Endothelial cell (in vitro differentiated cells): ENCODE data around the gene ADAR. TPM values are rescaled to one million over a fixed set of nuclear protein-coding genes. Genes with fewer than 3 reads are reported as not detected.

Experiments used
- DNase-seq: peaks from one replicate; pipeline ENCODE4 v3.0.0; 2021; ENCODE audit warnings: low spot score
- H3K27ac Mint-ChIP-seq: one replicate; pipeline ENCODE4 v1.8.0; 2021; ENCODE audit warnings: mixed read lengths, inconsistent platforms; ENCODE audit not compliant: unreplicated experiment
- H3K27me3 Mint-ChIP-seq: one replicate; pipeline ENCODE4 v1.8.0; 2021; ENCODE audit warnings: mild to moderate bottlenecking, moderate library complexity, mixed read lengths, inconsistent platforms; ENCODE audit not compliant: unreplicated experiment
- H3K36me3 Mint-ChIP-seq: one replicate; pipeline ENCODE4 v1.8.0; 2021; ENCODE audit warnings: mild to moderate bottlenecking, low read depth, mixed read lengths, inconsistent platforms; ENCODE audit not compliant: unreplicated experiment
- H3K4me1 Mint-ChIP-seq: one replicate; pipeline ENCODE4 v1.8.0; 2021; ENCODE audit warnings: mild to moderate bottlenecking, mixed read lengths, inconsistent platforms; ENCODE audit not compliant: unreplicated experiment
- H3K4me3 Mint-ChIP-seq: one replicate; pipeline ENCODE4 v1.8.0; 2021; ENCODE audit warnings: mild to moderate bottlenecking, mixed read lengths, inconsistent platforms; ENCODE audit not compliant: unreplicated experiment
- H3K9me3 Mint-ChIP-seq: one replicate; pipeline ENCODE4 v1.8.0; 2021; ENCODE audit warnings: mixed read lengths, inconsistent platforms; ENCODE audit not compliant: unreplicated experiment
- total RNA-seq: library from RNA; stranded (reverse); fragmentation: NEBNext Ultra II Directional; extraction: Animal tissue kit (Norgen Biotek cat#: 25700); gene quantifications from one replicate; pipeline ENCODE4 v1.2.1, GENCODE V29; 2021; ENCODE audit not compliant: unreplicated experiment
- TF ChIP-seq, protein P1 (sequence below): fragments of 200-600 bp; sonication (generic); IDR thresholded peaks from one replicate; pipeline ENCODE4 v1.5.0; 2021; ENCODE audit warnings: antibody characterized with exemption; ENCODE audit not compliant: unreplicated experiment

ADAR gene
- total RNA-seq, 1 donor from 2014 or later, result 156 TPM

- H3K27me3 Mint-ChIP-seq, result peaks cover 4% of the 10 kb centered on the region
- TF ChIP-seq, protein P1, sequence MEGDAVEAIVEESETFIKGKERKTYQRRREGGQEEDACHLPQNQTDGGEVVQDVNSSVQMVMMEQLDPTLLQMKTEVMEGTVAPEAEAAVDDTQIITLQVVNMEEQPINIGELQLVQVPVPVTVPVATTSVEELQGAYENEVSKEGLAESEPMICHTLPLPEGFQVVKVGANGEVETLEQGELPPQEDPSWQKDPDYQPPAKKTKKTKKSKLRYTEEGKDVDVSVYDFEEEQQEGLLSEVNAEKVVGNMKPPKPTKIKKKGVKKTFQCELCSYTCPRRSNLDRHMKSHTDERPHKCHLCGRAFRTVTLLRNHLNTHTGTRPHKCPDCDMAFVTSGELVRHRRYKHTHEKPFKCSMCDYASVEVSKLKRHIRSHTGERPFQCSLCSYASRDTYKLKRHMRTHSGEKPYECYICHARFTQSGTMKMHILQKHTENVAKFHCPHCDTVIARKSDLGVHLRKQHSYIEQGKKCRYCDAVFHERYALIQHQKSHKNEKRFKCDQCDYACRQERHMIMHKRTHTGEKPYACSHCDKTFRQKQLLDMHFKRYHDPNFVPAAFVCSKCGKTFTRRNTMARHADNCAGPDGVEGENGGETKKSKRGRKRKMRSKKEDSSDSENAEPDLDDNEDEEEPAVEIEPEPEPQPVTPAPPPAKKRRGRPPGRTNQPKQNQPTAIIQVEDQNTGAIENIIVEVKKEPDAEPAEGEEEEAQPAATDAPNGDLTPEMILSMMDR, result no peak
- no peaks in the 10 kb centered on the region for H3K9me3 Mint-ChIP-seq
- H3K36me3 Mint-ChIP-seq, result no peaks in the 10 kb centered on the region
- no peak for DNase-seq
- peak overlapping the region; percentile 91 for H3K27ac Mint-ChIP-seq
- H3K4me3 Mint-ChIP-seq, result peak overlapping the region; percentile 99
- H3K4me1 Mint-ChIP-seq, result peaks cover 30% of the 10 kb centered on the region
Observed at GRCh38 chr1:154609398-154610380, 1.7 kb upstream of the ADAR start.

GRCh38 chr1:154608397-154609270 is 648 bp upstream of the ADAR start:
- peaks cover 6% of the 10 kb centered on the region for H3K27me3 Mint-ChIP-seq

DNA sequence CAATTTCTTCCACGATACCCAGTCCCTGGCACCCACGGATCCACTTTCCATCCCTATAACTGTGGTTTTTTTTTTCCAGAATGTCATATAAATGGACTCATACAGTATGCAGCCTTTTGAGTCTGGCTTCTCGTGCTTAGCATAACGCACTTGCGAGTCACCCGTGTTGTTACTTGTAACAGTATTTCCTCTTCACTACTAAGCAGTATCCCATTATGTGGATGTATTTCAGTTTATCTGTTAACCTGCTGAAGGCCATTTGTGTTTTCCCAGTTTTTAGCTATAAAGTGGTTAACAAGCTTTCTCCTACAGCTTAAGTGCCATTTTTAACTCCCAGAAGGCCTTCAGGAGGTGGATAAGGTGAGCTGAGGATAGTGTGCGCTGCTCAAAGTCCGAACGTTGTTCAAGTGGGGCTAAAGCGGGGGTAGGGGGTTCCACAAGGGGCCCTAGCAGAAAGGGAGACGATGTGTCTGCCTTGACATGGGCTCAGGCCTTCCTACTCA is 829 bp downstream of the ADAR start:
- no peak for DNase-seq
- H3K27ac Mint-ChIP-seq, result peak overlapping the region; percentile 99
- TF ChIP-seq, protein P1, result no peak
- peak overlapping the region; percentile 99 for H3K4me3 Mint-ChIP-seq
- H3K27me3 Mint-ChIP-seq, result peaks cover 6% of the 10 kb centered on the region
- peaks cover 47% of the 10 kb centered on the region for H3K4me1 Mint-ChIP-seq
- peaks cover 10% of the 10 kb centered on the region for H3K36me3 Mint-ChIP-seq
- no peaks in the 10 kb centered on the region for H3K9me3 Mint-ChIP-seq

More at GRCh38 chr1:154608397-154609270, 648 bp upstream of the ADAR start:
- Mint-ChIP-seq H3K36me3 (peaks cover 10% of the 10 kb centered on the region), H3K27ac (peak overlapping the region; percentile 94), H3K4me1 (peaks cover 41% of the 10 kb centered on the region), H3K9me3 (no peaks in the 10 kb centered on the region), H3K4me3 (peak overlapping the region; percentile 99)
- peak; percentile 38 for DNase-seq
- TF ChIP-seq, protein P1, result no peak

DNA sequence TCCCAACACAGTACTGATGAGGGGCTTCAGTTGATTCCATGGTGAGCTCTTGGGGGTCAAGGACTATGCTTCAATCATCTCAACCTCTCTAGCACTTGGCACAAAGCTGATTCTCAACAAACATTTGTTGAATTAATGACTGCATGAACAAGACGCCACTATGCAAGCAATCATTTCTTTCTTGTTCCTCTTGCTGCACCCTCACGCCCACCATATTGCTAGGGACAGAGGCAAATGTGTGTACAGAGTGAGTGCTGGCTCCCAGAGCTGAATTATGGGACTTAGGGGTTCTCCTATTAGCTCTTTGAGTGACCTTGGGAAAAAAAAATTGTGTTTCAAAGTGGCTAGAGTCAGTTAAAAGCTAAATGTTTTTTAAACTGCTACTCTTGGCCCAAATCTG is 2.5 kb downstream of the ADAR start:
- Mint-ChIP-seq H3K27ac (peak overlapping the region; percentile 64), H3K4me3 (no peak overlapping the region), H3K36me3 (peaks cover 26% of the 10 kb centered on the region), H3K4me1 (peaks cover 40% of the 10 kb centered on the region), H3K9me3 (no peaks in the 10 kb centered on the region), H3K27me3 (peaks cover 6% of the 10 kb centered on the region)
- TF ChIP-seq, protein P1, result no peak
- DNase-seq, result no peak
